HG02885 (cell line): ENCODE measurements around the gene ITGB1.
"Not testable (repeated sequence)": the region's sequence is repeated elsewhere in the genome, so short reads cannot be mapped to it uniquely, and the experiment has no call there.

Experiments used
- ATAC-seq: cut with Tn5 transposase; IDR thresholded peaks from one replicate; pipeline ENCODE4 v1.9.1; 2021; ENCODE audit warnings: mild to moderate bottlenecking; ENCODE audit not compliant: unreplicated experiment, poor library complexity

Gene ITGB1

DNA sequence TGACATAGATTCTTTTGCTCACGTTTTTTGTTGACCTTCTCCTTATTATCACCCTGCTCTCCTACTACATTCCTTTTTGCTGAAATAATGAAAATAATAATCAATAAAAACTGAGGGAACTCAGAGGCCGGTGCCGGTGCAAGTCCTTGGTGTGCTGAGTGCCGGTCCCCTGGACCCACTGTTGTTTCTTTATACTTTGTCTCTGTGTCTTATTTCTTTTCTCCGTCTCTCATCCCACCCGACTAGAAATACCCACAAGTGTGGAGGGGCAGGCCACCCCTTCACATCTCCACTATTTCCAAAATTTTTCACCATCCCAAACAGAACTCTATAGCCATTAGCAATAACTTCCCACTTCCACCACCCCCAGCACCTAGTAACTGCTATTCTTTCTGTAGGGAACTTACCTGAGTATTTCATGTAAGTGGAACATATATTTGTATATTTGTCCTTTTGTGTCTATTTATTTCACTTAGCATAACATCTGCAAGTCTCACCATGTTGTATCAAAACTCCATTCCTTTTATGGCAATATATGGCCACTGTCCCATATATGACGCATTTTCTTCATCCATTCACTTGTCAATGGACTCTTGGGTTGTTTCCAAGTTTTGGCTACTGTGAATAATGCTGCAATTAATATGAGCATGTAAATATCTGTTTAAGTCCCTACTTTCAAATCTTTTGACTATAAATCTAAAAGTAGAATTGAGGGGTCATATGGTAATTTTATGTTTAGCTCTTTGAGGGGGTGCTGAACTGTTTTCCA is 62.6 kb downstream of the ITGB1 start:
- not testable (repeated sequence) for ATAC-seq

GRCh38 chr10:32893916-32894664 is 63.9 kb downstream of the ITGB1 start:
- ATAC-seq = no peak

DNA sequence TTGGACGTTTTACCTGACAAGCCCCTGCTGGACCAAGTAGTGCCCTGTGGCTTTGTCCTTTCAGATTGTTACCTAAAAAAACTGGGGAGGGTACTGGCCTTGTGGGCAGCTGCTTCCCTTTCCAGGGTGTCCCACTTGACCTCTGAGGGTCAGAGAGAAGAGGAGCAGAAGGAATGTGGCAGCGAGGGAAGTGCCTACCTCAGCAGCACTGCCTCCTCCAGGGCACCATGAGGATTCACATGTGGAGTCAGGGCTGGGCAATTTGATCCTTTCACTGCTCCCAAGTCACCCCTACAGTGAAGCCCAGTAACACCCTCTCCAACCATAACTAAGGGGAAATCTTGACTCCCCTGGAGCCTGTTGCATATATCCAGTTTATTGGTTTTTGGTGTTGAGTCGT is 64.6 kb downstream of the ITGB1 start:
- no peak for ATAC-seq

- ATAC-seq = no peak
Observed at GRCh38 chr10:32891261-32891660, 66.8 kb downstream of the ITGB1 start.

GRCh38 chr10:32890444-32890843 is 67.6 kb downstream of the ITGB1 start:
- no peak for ATAC-seq

- no peak for ATAC-seq
Observed at GRCh38 chr10:32889631-32890212, 68.3 kb downstream of the ITGB1 start.

GRCh38 chr10:32888161-32888927 is 69.7 kb downstream of the ITGB1 start:
- no peak for ATAC-seq

DNA sequence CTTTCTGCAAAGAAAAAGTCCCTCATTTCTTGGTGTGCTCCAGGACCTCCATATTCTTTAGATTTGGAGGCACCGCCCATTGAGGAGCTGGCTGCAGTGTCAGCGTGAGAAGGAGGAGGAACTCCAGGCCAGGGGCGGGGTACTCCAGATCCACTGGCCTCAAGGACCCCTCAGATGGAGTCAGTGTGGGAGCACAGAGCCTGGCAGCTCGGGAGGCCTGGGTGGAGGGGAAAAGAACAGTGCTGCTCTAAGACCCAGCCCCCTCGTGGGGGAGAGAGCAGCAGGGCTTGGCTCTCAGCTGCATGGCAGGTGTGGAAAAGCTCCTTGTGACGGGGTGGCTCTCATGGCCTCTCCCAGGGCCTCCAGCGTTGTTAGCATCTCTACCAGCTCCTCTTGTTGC is 70.5 kb downstream of the ITGB1 start:
- no peak for ATAC-seq

GRCh38 chr10:32882076-32882475 is 76.0 kb downstream of the ITGB1 start:
- no peak for ATAC-seq

GRCh38 chr10:32878646-32879045 is 79.4 kb downstream of the ITGB1 start:
- ATAC-seq = no peak

- no peak for ATAC-seq
Observed at GRCh38 chr10:32877915-32878314, 80.1 kb downstream of the ITGB1 start.

DNA sequence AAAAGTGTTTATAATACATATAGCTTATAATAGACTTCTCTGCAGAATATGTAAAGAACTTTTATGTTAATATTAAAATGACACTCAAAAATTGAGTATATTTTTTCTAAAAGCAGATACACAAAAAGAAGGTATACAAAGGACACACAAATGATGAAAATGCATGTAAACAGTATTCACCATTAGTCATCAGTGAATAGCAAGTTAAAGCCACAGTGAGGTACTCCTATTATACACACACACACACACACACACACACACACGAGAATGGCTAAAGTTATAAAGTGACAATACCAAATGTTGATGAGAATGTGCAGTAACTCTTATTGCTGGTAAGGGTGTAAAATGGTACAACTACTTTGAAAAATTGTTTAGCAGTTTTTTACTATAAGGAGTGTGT is 92.9 kb downstream of the ITGB1 start:
- ATAC-seq = no peak

DNA sequence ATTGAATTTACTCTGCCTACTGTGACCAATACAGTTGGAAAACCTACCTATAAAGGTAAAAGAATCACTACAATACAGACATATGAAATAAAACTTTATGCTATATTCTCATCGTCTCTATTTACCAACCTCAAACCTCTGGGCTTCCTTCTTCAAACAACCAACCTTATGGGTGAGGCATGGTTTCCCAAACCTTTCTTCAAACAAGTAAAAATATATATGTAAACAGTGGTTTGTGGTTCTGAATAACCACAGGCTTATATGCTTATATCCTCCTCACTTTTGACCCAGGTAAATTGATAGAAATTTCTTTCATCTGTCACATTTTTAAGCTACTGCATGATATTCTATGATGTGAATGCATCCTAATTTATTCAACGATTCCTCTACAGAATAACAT is 103.6 kb downstream of the ITGB1 start:
- ATAC-seq = no peak

GRCh38 chr10:32851301-32851700 is 106.7 kb downstream of the ITGB1 start:
- ATAC-seq = no peak
